Measurements from ENCODE around the gene FHL2. TPM values are rescaled to one million over a fixed set of nuclear protein-coding genes. Genes with fewer than 3 reads are reported as not detected.

The FHL2 gene
- total and polyA plus RNA-seq, 2 of the 13 experiments (the other 11 are each of a cell fraction or from before 2014, with no cell fraction given) = 1.9 to 74.8 TPM

GRCh38 chr2:105337122-105338019, 61.5 kb downstream of the FHL2 start, which contains the start of gene C2orf49 (continued):
- 0 out of 2 replicates have a peak, but pooled peaks have one; percentile 16 for TF ChIP-seq ZNF570 (CRISPR knock-in tag; IDR thresholded peaks at IDR 0.05; ENCODE audit: borderline replicate concordance)
- no peak for TF ChIP-seq U2AF2 (IDR thresholded peaks at IDR 0.05; ENCODE audit: low read depth, low read length)
- no peak for TF ChIP-seq GPBP1L1 (CRISPR knock-in tag; IDR thresholded peaks at IDR 0.05)
- TF ChIP-seq CBFB (CRISPR knock-in tag; IDR thresholded peaks at IDR 0.05) = peak; percentile 87
- no peak for TF ChIP-seq ZMYM2 (CRISPR knock-in tag; IDR thresholded peaks at IDR 0.05)
- TF ChIP-seq GATAD2A (CRISPR knock-in tag; IDR thresholded peaks at IDR 0.05) = peak; percentile 33; the same call in 1 of the 2 replicates
- TF ChIP-seq ATF7-NPFF (CRISPR knock-in tag; IDR thresholded peaks at IDR 0.05; ENCODE audit: low read depth) = no peak
- peak; percentile 83; the same call in 1 of the 2 replicates for TF ChIP-seq ZNF691 (CRISPR knock-in tag; IDR thresholded peaks at IDR 0.05; ENCODE audit: borderline replicate concordance, low read depth)
- no peak for TF ChIP-seq ZNF674 (CRISPR knock-in tag; IDR thresholded peaks at IDR 0.05; ENCODE audit: low read depth)
- peak; percentile 82; the same call in 1 of the 2 replicates for TF ChIP-seq MIER3 (CRISPR knock-in tag; IDR thresholded peaks at IDR 0.05; ENCODE audit: borderline replicate concordance)
- no peak for TF ChIP-seq XBP1 (CRISPR knock-in tag; IDR thresholded peaks at IDR 0.05)
- TF ChIP-seq ESRRA (CRISPR knock-in tag; IDR thresholded peaks at IDR 0.05; ENCODE audit: low read depth) = 0 out of 2 replicates have a peak, but pooled peaks have one; percentile 56
- peak; percentile 68; the same call in 1 of the 2 replicates for TF ChIP-seq ATF7 (IDR thresholded peaks at IDR 0.05)
- TF ChIP-seq ATF7 (CRISPR knock-in tag; IDR thresholded peaks at IDR 0.05) = peak; percentile 78; the same call in 1 of the 2 replicates
- TF ChIP-seq POGK (CRISPR knock-in tag; conservative IDR thresholded peaks at IDR 0.05) = peak; percentile 86
- TF ChIP-seq SCMH1 (CRISPR knock-in tag; IDR thresholded peaks at IDR 0.05; ENCODE audit: borderline replicate concordance) = no peak
- TF ChIP-seq REXO4 (CRISPR knock-in tag; IDR thresholded peaks at IDR 0.05; ENCODE audit: borderline replicate concordance) = no peak
- TF ChIP-seq ZNF784 (CRISPR knock-in tag; IDR thresholded peaks at IDR 0.05; ENCODE audit: borderline replicate concordance) = peak; percentile 88
- no peak for TF ChIP-seq GPN1 (CRISPR knock-in tag; IDR thresholded peaks at IDR 0.05; ENCODE audit: borderline replicate concordance)
- peak; percentile 60 for TF ChIP-seq MNT (IDR thresholded peaks at IDR 0.05)
- no peak for TF ChIP-seq KDM1A (CRISPR knock-in tag; IDR thresholded peaks at IDR 0.05)
- no peak for TF ChIP-seq JUN (CRISPR knock-in tag; IDR thresholded peaks at IDR 0.05)
- TF ChIP-seq DPF2 (CRISPR knock-in tag; IDR thresholded peaks at IDR 0.05; ENCODE audit: borderline replicate concordance, low read depth) = no peak

Data from HepG2 (cell line).